GM21423 (cell line): ENCODE results near the gene TSHZ3.

Experiments used
- ATAC-seq: cut with Tn5 transposase; IDR thresholded peaks from one replicate; pipeline ENCODE4 v1.9.1; 2021; ENCODE audit warnings: mild to moderate bottlenecking, moderate library complexity; ENCODE audit not compliant: unreplicated experiment

Gene TSHZ3, protein sequence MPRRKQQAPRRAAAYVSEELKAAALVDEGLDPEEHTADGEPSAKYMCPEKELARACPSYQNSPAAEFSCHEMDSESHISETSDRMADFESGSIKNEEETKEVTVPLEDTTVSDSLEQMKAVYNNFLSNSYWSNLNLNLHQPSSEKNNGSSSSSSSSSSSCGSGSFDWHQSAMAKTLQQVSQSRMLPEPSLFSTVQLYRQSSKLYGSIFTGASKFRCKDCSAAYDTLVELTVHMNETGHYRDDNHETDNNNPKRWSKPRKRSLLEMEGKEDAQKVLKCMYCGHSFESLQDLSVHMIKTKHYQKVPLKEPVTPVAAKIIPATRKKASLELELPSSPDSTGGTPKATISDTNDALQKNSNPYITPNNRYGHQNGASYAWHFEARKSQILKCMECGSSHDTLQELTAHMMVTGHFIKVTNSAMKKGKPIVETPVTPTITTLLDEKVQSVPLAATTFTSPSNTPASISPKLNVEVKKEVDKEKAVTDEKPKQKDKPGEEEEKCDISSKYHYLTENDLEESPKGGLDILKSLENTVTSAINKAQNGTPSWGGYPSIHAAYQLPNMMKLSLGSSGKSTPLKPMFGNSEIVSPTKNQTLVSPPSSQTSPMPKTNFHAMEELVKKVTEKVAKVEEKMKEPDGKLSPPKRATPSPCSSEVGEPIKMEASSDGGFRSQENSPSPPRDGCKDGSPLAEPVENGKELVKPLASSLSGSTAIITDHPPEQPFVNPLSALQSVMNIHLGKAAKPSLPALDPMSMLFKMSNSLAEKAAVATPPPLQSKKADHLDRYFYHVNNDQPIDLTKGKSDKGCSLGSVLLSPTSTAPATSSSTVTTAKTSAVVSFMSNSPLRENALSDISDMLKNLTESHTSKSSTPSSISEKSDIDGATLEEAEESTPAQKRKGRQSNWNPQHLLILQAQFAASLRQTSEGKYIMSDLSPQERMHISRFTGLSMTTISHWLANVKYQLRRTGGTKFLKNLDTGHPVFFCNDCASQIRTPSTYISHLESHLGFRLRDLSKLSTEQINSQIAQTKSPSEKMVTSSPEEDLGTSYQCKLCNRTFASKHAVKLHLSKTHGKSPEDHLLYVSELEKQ

DNA sequence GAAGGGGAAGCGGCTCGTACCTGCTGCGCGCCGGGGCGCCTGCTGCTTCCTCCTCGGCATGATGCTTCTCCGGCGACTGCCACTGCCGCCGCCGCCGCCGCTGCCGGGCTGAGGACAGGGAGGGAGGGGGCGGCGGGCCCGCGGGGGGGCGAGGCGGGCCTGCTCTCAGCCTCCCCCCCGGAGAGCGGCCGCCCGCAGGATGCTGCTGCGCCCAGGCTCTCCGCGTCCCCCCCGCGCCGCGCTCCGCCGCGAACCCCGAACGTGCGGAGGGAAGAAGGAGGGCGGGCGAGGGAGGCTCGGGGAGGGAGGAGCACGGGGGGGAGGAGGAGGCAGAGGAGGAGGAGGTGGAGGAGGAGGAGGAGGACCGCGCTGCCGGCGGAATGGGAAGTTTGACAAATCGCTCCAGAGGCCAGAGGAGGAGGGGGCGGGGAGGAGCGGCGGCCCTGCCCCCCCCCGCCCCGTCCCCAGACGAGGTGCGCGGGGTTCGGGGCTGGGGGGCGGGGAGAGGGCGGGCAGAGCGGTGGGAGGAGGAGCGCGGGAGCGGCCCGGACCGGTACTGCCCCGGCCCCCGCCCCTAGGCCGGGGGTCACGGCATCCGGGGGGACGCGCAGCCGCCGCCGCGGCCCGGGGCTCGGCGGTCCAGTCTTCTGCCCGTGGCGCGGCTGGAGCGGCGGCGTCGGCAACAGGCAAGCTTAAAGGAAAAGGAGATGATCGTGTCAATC, at the start of gene TSHZ3:
TSS of gene TSHZ3 (minus strand) at position 277 of the 722 bp plus-strand sequence. CDS start at position 60, 217 bp downstream.
- ATAC-seq: no peak

- ATAC-seq: no peak
These were observed 48.1 kb upstream of the TSHZ3 start for GRCh38 chr19:31397308-31397707.

DNA sequence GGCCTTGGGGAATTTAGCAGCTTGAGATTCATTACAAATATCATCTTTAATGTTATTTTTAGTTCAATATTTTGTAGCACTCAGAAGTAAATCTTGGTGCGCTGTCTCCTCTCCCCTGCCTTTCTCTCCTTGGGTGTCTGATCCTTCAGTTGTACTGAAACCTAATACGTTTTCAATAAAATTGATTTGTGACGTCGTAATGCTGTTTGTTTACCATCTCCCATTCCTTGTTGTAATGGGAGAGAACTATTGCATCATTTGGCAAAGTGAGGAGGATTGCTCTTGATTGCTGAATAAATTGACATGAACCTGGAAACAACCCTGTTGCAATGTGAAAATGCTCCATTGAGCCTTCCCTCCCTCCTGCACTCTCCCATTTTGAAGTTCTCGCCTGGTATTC, 43.2 kb upstream of the TSHZ3 start:
- no peak for ATAC-seq

DNA sequence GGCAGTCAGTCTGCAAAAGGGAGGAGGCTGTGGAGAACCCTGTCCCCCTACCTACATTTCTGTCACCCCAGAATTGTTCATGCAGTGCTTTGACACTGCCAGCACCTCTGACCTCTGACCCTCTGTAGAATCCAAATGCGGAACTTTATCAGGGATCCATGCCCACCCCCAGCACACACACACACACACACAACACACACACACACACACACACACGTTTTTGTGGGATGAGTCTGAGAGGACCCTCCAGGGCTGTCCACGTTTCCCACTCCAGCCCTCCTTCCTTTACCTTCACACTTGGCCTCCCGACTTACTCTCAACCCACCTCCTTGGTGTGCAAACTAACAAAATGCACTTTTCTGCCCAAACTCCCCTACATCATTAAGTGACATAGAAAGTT, 42.3 kb upstream of the TSHZ3 start:
- no peak for ATAC-seq

- ATAC-seq: no peak
These were observed 41.5 kb upstream of the TSHZ3 start for GRCh38 chr19:31390711-31391110.

- no peak for ATAC-seq
These were observed 40.6 kb upstream of the TSHZ3 start for GRCh38 chr19:31389874-31390273.

- no peak for ATAC-seq
These were observed 38.6 kb upstream of the TSHZ3 start for GRCh38 chr19:31387717-31388301.

DNA sequence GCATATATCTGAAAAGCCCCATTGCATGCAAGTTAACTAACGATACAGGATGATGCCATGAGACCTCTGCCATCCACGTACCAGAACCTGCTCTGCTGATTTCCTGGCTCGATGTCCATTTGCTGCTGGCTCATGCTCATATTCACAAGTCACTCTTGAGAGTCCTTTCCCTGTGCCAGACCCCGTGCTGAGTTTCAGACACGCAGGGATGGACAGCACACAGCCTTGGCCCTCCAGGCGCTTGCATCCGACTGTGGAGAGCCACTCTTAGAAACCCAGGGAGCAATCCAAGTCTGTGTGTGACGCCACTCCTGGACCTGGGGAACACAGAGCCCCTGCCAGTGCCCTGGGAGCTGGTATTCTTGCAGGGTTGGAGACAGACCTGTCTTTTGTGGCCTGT, 37.6 kb upstream of the TSHZ3 start:
- ATAC-seq: no peak

DNA sequence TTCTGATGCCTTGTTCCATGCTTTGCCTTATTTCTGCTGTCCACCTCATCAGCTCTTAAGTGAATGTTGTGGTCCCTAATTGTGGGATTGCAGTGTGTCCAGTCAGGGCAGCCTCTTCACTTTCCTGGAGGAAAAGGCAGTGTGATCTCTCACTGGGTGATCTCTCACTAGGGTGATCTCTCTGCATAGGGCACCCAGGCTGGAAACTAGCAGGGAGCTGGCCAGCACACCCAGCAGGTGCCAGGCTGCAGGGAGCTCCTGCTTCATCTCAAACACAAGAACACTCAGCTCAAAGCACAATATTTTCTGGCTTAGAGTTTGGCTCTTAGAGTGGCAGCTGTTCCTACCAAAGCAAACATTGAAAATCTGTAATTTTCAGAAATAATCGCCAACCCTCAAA, 36.5 kb upstream of the TSHZ3 start:
- ATAC-seq: no peak

- ATAC-seq: no peak
These were observed 34.3 kb upstream of the TSHZ3 start for GRCh38 chr19:31383553-31383952.

DNA sequence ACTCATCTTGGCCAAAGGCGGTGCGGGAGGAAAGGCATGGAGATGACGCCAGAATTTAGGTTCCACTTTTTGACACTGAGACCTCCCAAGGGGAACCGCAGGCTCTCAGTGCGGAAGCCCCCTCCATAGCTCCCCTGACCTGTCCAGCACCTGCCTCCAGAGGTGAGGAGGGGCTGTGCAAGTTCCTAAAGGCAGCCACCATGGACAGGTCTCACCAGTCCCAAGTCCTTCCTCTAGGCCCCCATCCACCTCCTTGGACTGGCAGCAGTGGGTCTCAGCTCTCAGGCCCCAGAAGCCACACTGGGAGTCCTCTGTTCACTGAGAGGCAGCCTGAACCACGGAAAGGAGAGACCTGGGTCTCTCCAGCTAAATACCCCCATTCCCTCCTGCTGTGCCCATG, 31.6 kb upstream of the TSHZ3 start:
- no peak for ATAC-seq

DNA sequence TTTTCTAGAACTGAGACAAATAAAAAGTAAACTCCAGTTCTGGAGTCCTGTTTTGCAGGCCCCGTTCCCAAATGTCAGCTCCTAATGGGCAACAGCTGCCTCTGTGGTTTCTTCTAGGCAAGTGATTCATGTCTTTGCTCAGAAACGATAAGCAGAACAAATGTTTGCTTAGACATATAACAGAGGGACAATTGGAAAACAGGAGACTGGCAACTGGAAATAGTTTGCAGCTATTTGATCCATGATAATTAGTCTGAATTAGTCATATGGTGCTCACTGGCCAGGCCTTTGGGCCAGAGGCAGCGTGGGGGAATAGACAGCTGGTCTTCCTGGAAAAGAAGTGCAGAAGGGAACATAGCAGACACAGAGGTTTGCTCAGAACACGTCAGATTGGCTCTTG, 29.2 kb upstream of the TSHZ3 start:
- no peak for ATAC-seq

GRCh38 chr19:31377736-31378135, 28.5 kb upstream of the TSHZ3 start:
- no peak for ATAC-seq

GRCh38 chr19:31372246-31372781, 23.1 kb upstream of the TSHZ3 start:
- no peak for ATAC-seq

DNA sequence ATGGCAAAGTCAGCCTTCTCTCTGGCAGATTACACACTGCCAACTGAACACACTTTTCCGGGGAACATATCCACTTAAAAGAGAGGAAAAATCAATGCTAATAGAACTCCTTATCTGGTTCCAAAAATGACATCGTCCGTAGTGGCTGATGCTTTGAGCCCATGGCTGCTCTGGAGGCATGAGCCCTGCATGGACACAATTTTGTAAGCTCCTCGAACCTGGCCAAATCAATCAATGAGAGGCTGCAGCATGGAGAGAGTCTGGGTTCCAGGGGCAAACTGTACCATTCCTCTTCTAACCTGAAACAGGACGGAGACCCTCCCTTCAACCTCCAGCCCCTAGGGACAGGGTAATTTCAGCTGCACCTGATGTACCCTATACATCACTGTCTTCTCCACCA, 21.0 kb upstream of the TSHZ3 start:
- ATAC-seq: no peak

- ATAC-seq: no peak
These were observed 15.7 kb upstream of the TSHZ3 start for GRCh38 chr19:31364963-31365362.

GRCh38 chr19:31361728-31362127, 12.5 kb upstream of the TSHZ3 start:
- no peak for ATAC-seq

GRCh38 chr19:31357315-31357673, 8.1 kb upstream of the TSHZ3 start:
- no peak for ATAC-seq

- ATAC-seq: no peak
These were observed 7.5 kb upstream of the TSHZ3 start for GRCh38 chr19:31356587-31357314.
